Parathyroid adenoma (tissue), 2 donors: ENCODE data around the gene C10orf90.

Source experiments
- H2AFZ ChIP-seq: fragments of 300-600 bp; sonication (generic); one replicate; pipeline ENCODE4 v1.7.0; 2017; ENCODE audit warnings: antibody characterized with exemption, mild to moderate bottlenecking
- H3K27ac ChIP-seq: fragments of 300-600 bp; sonication (generic); one replicate; pipeline ENCODE4 v1.7.0; 2017
- H3K27me3 ChIP-seq: fragments of 300-600 bp; sonication (generic); one replicate; pipeline ENCODE4 v1.7.0; 2017; ENCODE audit warnings: low read length; ENCODE audit not compliant: control insufficient read depth, insufficient read depth
- H3K36me3 ChIP-seq: fragments of 300-600 bp; sonication (generic); one replicate; pipeline ENCODE4 v1.7.0; 2017; ENCODE audit warnings: low read length; ENCODE audit not compliant: control insufficient read depth, insufficient read depth
- H3K4me1 ChIP-seq: fragments of 300-600 bp; sonication (generic); one replicate; pipeline ENCODE4 v1.7.0; 2017; ENCODE audit warnings: control low read depth
- H3K4me2 ChIP-seq: fragments of 300-600 bp; sonication (generic); one replicate; pipeline ENCODE4 v1.7.0; 2017; ENCODE audit warnings: low read length
- H3K4me3 ChIP-seq: fragments of 300-600 bp; sonication (generic); one replicate; pipeline ENCODE4 v1.7.0; 2017; ENCODE audit warnings: low read depth, low read length
- H3K79me2 ChIP-seq: fragments of 300-600 bp; sonication (generic); one replicate; pipeline ENCODE4 v1.7.0; 2017; ENCODE audit warnings: control low read depth
- H3K9ac ChIP-seq: fragments of 300-600 bp; sonication (generic); one replicate; pipeline ENCODE4 v1.7.0; 2017; ENCODE audit warnings: mild to moderate bottlenecking
- H3K9me3 ChIP-seq: fragments of 300-600 bp; sonication (generic); one replicate; pipeline ENCODE4 v1.7.0; 2017; ENCODE audit warnings: low read length; ENCODE audit not compliant: control insufficient read depth
- TF ChIP-seq, protein P1 (sequence below): fragments of 300-600 bp; sonication (generic); IDR thresholded peaks from one replicate; pipeline ENCODE4 v1.7.0; 2017; ENCODE audit warnings: antibody characterized with exemption, mild to moderate bottlenecking
- donor health status: primary hyperparathyroidism.

Gene C10orf90

GRCh38 chr10:126647116-126647515 is 23.4 kb downstream of the C10orf90 start:
- Histone ChIP-seq H3K9ac (no peak overlapping the region), H3K27me3 (no peaks in the 10 kb centered on the region), H3K9me3 (no peaks in the 10 kb centered on the region), H3K4me2 (no peak overlapping the region), H3K36me3 (no peaks in the 10 kb centered on the region), H3K27ac (no peak overlapping the region), H3K79me2 (no peaks in the 10 kb centered on the region), H3K4me3 (no peak overlapping the region), H2AFZ (no peak overlapping the region), H3K4me1 (no peaks in the 10 kb centered on the region)
- TF ChIP-seq, protein P1, sequence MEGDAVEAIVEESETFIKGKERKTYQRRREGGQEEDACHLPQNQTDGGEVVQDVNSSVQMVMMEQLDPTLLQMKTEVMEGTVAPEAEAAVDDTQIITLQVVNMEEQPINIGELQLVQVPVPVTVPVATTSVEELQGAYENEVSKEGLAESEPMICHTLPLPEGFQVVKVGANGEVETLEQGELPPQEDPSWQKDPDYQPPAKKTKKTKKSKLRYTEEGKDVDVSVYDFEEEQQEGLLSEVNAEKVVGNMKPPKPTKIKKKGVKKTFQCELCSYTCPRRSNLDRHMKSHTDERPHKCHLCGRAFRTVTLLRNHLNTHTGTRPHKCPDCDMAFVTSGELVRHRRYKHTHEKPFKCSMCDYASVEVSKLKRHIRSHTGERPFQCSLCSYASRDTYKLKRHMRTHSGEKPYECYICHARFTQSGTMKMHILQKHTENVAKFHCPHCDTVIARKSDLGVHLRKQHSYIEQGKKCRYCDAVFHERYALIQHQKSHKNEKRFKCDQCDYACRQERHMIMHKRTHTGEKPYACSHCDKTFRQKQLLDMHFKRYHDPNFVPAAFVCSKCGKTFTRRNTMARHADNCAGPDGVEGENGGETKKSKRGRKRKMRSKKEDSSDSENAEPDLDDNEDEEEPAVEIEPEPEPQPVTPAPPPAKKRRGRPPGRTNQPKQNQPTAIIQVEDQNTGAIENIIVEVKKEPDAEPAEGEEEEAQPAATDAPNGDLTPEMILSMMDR = no peak

GRCh38 chr10:126646110-126646509 is 24.4 kb downstream of the C10orf90 start:
- H3K4me1 ChIP-seq = no peaks in the 10 kb centered on the region
- H3K9me3 ChIP-seq = no peaks in the 10 kb centered on the region
- TF ChIP-seq, protein P1 = no peak
- no peak overlapping the region for H3K9ac ChIP-seq
- H3K27ac ChIP-seq = no peak overlapping the region
- H3K27me3 ChIP-seq = no peaks in the 10 kb centered on the region
- no peak overlapping the region for H2AFZ ChIP-seq
- H3K79me2 ChIP-seq = no peaks in the 10 kb centered on the region
- H3K36me3 ChIP-seq = no peaks in the 10 kb centered on the region
- no peak overlapping the region for H3K4me3 ChIP-seq
- H3K4me2 ChIP-seq = no peak overlapping the region

GRCh38 chr10:126640401-126640800 is 30.1 kb downstream of the C10orf90 start:
- H3K4me1 ChIP-seq = no peaks in the 10 kb centered on the region
- no peaks in the 10 kb centered on the region for H3K36me3 ChIP-seq
- H3K9me3 ChIP-seq = no peaks in the 10 kb centered on the region
- no peak overlapping the region for H3K4me3 ChIP-seq
- no peaks in the 10 kb centered on the region for H3K27me3 ChIP-seq
- H3K27ac ChIP-seq = no peak overlapping the region
- no peak overlapping the region for H3K4me2 ChIP-seq
- H3K9ac ChIP-seq = no peak overlapping the region
- H2AFZ ChIP-seq = peak overlapping the region; percentile 17
- TF ChIP-seq, protein P1 = no peak
- no peaks in the 10 kb centered on the region for H3K79me2 ChIP-seq

GRCh38 chr10:126639084-126639483 is 31.4 kb downstream of the C10orf90 start:
- H3K36me3 ChIP-seq = no peaks in the 10 kb centered on the region
- no peaks in the 10 kb centered on the region for H3K79me2 ChIP-seq
- H3K27ac ChIP-seq = no peak overlapping the region
- no peak overlapping the region for H3K4me3 ChIP-seq
- no peaks in the 10 kb centered on the region for H3K4me1 ChIP-seq
- no peak overlapping the region for H2AFZ ChIP-seq
- no peaks in the 10 kb centered on the region for H3K9me3 ChIP-seq
- TF ChIP-seq, protein P1 = no peak
- no peaks in the 10 kb centered on the region for H3K27me3 ChIP-seq
- no peak overlapping the region for H3K9ac ChIP-seq
- H3K4me2 ChIP-seq = no peak overlapping the region

GRCh38 chr10:126638542-126638941 is 32.0 kb downstream of the C10orf90 start:
- Histone ChIP-seq H3K4me3 (no peak overlapping the region), H3K4me1 (no peaks in the 10 kb centered on the region), H3K79me2 (no peaks in the 10 kb centered on the region), H3K4me2 (no peak overlapping the region), H3K27me3 (no peaks in the 10 kb centered on the region), H3K36me3 (no peaks in the 10 kb centered on the region), H3K9ac (no peak overlapping the region), H3K9me3 (no peaks in the 10 kb centered on the region), H3K27ac (no peak overlapping the region), H2AFZ (no peak overlapping the region)
- TF ChIP-seq, protein P1 = no peak
